Vagina (tissue), 2 donors: ENCODE data around the gene METTL25B.

Experiments used
- POLR2A ChIP-seq, 2 donors: fragments of 450-650 bp; IDR thresholded peaks; one replicate each; pipeline ENCODE4 v1.6.1; 2017; ENCODE audit warnings: antibody characterized with exemption in 2 of 2, mild to moderate bottlenecking in 2 of 2, moderate library complexity in 2 of 2
- POLR2AphosphoS5 ChIP-seq, 2 donors: sonication (generic); formaldehyde crosslinking; IDR thresholded peaks; one replicate each; pipeline ENCODE4 v1.9.0; 2017; ENCODE audit warnings: antibody characterized with exemption in 2 of 2, mild to moderate bottlenecking in 2 of 2, low read depth in 1 of 2; ENCODE audit not compliant: insufficient read depth in 1 of 2
- TF ChIP-seq, protein P1 (sequence below), 3 experiments: fragments of 450-650 bp in 2 of 3; fragments of 200-600 bp in 1 of 3; sonication (generic) in 1 of 3; IDR thresholded peaks; one replicate each; pipeline ENCODE4 v1.5.1; 2017 to 2019; ENCODE audit warnings: antibody characterized with exemption in 3 of 3, mild to moderate bottlenecking in 2 of 3, moderate library complexity in 2 of 3

DNA sequence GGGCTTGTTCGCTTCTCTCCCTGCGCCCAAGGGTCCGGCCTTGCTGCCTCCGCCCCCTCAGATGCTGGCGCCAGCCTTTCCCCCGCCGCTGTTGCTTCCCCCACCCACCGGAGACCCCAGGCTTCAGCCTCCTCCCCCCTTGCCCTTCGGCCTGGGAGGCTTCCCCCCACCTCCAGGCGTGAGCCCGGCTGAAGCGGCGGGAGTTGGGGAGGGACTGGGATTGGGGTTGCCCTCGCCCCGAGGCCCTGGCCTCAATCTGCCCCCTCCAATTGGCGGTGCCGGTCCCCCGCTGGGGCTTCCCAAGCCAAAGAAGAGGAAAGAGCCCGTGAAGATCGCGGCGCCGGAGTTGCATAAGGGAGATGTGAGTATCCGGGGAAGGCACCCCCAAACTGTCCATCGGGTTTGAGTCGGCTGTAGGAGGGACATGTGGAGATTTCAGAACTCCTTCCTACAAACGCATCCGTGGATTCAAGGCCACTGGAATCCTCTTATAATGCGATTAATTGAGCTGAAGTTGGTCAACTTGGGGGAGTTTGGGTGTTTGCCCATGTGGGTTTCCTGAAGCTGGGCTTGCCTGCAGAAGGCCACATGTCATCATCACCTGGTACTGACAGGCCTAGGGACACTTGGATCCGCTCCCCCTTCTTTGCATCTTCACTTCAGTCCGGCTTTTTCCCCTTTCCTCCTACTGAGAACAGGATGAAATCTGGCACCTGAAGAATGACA is 39.8 kb downstream of the METTL25B start:
- TF ChIP-seq, protein P1, sequence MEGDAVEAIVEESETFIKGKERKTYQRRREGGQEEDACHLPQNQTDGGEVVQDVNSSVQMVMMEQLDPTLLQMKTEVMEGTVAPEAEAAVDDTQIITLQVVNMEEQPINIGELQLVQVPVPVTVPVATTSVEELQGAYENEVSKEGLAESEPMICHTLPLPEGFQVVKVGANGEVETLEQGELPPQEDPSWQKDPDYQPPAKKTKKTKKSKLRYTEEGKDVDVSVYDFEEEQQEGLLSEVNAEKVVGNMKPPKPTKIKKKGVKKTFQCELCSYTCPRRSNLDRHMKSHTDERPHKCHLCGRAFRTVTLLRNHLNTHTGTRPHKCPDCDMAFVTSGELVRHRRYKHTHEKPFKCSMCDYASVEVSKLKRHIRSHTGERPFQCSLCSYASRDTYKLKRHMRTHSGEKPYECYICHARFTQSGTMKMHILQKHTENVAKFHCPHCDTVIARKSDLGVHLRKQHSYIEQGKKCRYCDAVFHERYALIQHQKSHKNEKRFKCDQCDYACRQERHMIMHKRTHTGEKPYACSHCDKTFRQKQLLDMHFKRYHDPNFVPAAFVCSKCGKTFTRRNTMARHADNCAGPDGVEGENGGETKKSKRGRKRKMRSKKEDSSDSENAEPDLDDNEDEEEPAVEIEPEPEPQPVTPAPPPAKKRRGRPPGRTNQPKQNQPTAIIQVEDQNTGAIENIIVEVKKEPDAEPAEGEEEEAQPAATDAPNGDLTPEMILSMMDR (IDR thresholded peaks at IDR 0.05) = no peak
- TF ChIP-seq POLR2AphosphoS5 (IDR thresholded peaks at IDR 0.05; ENCODE audit: insufficient read depth in 1 of 2, low read depth in 1 of 2) = no peak
- TF ChIP-seq POLR2A (IDR thresholded peaks at IDR 0.05) = no peak
